ENCODE measurements around the gene SYNDIG1.

- TF ChIP-seq CTCF (IDR thresholded peaks at IDR 0.05) (no peak), POLR2A (IDR thresholded peaks at IDR 0.05) (no peak)
Measured at GRCh38 chr20:24493661-24494459, 24.4 kb downstream of the SYNDIG1 start.

Data from transverse colon (tissue), 3 donors.